MCF 10A (cell line): ENCODE results near the gene UBR4. TPM values are rescaled to one million over a fixed set of nuclear protein-coding genes. Genes with fewer than 3 reads are reported as not detected.

Experiments
- BruUV-seq: library from RNA; stranded (reverse); fragments of 400-500 nt; replicated peaks from 2 replicates; lab custom pipeline; 2021; lab: Mats Ljungman, UMichigan
- CTCF ChIA-PET: fragments of 300-600 bp; sonication (Branson Sonifier 250); formaldehyde crosslinking; extraction: SDS; loops from one replicate; lab custom pipeline; 2021; ENCODE audit warnings: antibody characterized with exemption, inconsistent platforms; lab: Yijun Ruan, JAX
- POLR2A ChIA-PET: fragments of 300-600, 350-650 bp; sonication (Branson Sonifier 250); formaldehyde crosslinking; extraction: SDS; loops from one replicate; lab custom pipeline; 2020; ENCODE audit warnings: antibody characterized with exemption, inconsistent platforms; lab: Yijun Ruan, JAX
- DNase-seq: peaks from one replicate; pipeline ENCODE4 v3.0.0-alpha.2; 2018; ENCODE audit not compliant: unreplicated experiment
- H3K27ac Mint-ChIP-seq: one replicate; pipeline ENCODE4 v1.8.0; 2022; ENCODE audit warnings: mild to moderate bottlenecking, low read depth, mixed read lengths; ENCODE audit not compliant: unreplicated experiment
- H3K27me3 Mint-ChIP-seq: one replicate; pipeline ENCODE4 v1.8.0; 2022; ENCODE audit warnings: mixed read lengths; ENCODE audit not compliant: insufficient read depth, unreplicated experiment
- H3K36me3 Mint-ChIP-seq: one replicate; pipeline ENCODE4 v1.8.0; 2022; ENCODE audit warnings: mild to moderate bottlenecking, moderate library complexity, mixed read lengths; ENCODE audit not compliant: insufficient read depth, unreplicated experiment
- H3K4me1 Mint-ChIP-seq: one replicate; pipeline ENCODE4 v1.8.0; 2022; ENCODE audit warnings: mixed read lengths; ENCODE audit not compliant: insufficient read depth, unreplicated experiment
- H3K4me3 Mint-ChIP-seq: one replicate; pipeline ENCODE4 v1.8.0; 2022; ENCODE audit warnings: mild to moderate bottlenecking, moderate library complexity, mixed read lengths; ENCODE audit not compliant: unreplicated experiment
- H3K9me3 Mint-ChIP-seq: one replicate; pipeline ENCODE4 v1.8.0; 2022; ENCODE audit warnings: mixed read lengths; ENCODE audit not compliant: unreplicated experiment
- intact Hi-C: fragments of 100-400 bp; cut with micrococcal nuclease; formaldehyde crosslinking; loops from 2 replicates; pipeline ENCODE4 v1.14.1; 2022
- total RNA-seq: library from RNA; stranded (reverse); gene quantifications from 2 replicates; pipeline ENCODE4 v1.2.3, GENCODE V29; 2022
- TF ChIP-seq, protein P1 (sequence below): fragments of 200-600 bp; IDR thresholded peaks from one replicate; pipeline ENCODE4 v1.8.0; 2022; ENCODE audit warnings: antibody characterized with exemption, mild to moderate bottlenecking; ENCODE audit not compliant: unreplicated experiment

The UBR4 gene
- total RNA-seq, 1 experiment from 2014 or later, result 154 TPM

DNA sequence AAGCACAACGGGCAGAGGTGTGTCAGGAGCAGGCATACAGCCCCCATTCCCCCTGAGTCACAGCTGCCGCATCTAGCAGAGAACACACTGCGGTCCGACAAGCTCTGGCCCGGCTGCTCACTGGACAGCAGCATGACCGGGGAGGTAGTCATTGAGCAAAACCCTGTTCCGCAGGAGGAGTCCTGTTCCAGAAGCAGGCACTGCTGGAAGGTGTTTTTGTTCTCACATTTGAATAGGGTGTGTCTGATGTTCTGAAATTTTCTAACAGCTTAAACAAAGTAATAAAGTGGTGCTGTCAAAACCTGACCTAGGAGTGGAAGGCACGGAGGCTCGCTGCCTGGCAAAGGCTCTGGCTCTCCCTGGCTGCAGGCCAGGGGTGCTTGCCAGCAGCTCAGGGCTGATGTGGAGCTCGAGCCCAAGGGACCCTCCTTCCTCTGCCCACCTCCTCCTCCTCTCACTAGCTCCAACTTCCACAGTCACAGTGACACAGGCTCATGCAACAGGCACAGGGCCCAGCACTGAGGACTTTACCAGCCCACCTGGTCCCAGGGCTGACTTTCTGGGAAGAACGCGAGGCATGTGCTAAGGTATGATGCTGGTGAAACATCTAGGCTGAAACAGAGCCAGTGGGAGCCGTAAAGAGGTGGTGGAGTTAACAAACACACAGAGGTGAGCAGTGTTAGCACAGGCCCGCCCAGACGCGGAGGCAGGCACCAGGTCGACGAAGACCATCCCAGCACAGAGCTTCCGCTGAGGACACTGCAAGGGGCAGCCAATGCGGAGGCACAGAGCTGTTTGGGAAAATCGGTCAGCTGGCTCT lies 135.0 kb downstream of the UBR4 start:
- Mint-ChIP-seq H3K4me3 (peak overlapping the region; percentile 11), H3K27ac (peak overlapping the region; percentile 90), H3K36me3 (peaks cover 72% of the 10 kb centered on the region), H3K4me1 (peaks cover 21% of the 10 kb centered on the region), H3K9me3 (no peaks in the 10 kb centered on the region), H3K27me3 (no peaks in the 10 kb centered on the region)
- BruUV-seq, result no TSS peak
- POLR2A ChIA-PET, result interaction anchor here (0.6 to 5.3 kb wide), 27 partner anchors 9 to 407 kb away, joined by 3 to 74 read pairs (median 5); partner anchors contain the start of genes ALDH4A1 and IFFO2
- intact Hi-C loops, result loop anchor here (2.0 kb wide), 2 partner anchors 120 to 162 kb away; no protein-coding TSS in a partner anchor
- TF ChIP-seq, protein P1, sequence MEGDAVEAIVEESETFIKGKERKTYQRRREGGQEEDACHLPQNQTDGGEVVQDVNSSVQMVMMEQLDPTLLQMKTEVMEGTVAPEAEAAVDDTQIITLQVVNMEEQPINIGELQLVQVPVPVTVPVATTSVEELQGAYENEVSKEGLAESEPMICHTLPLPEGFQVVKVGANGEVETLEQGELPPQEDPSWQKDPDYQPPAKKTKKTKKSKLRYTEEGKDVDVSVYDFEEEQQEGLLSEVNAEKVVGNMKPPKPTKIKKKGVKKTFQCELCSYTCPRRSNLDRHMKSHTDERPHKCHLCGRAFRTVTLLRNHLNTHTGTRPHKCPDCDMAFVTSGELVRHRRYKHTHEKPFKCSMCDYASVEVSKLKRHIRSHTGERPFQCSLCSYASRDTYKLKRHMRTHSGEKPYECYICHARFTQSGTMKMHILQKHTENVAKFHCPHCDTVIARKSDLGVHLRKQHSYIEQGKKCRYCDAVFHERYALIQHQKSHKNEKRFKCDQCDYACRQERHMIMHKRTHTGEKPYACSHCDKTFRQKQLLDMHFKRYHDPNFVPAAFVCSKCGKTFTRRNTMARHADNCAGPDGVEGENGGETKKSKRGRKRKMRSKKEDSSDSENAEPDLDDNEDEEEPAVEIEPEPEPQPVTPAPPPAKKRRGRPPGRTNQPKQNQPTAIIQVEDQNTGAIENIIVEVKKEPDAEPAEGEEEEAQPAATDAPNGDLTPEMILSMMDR, result no peak
- DNase-seq, result peak; percentile 91
- CTCF ChIA-PET, result interaction anchor here (0.6 to 3.7 kb wide), 20 partner anchors 8 to 205 kb away, joined by 3 to 24 read pairs (median 6); no protein-coding TSS in a partner anchor

DNA sequence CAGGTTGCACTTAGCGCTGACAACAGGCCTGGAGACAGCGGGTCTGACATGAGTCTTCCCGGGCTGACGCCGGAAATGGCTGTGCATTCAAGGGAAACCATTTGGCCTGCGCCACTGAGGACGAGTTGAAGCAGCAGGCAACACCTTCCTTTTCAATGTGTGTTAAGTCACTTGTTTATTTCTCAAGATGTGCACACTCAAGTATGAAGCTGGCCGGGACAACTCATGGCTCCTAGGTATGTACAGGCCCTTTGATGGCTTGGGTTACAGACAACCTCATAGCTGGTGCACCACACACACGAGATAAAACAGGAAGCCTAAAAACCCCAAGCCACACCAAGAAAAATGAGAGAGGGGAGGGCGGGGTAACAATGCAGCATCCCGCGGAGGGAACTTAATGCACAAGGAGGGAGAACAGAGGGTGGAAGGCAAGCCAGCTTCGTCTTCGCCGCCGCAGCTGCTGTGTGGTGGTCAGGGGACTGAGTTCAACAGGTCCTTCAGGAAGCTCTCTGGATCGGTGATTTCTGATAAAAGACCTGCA lies 135.6 kb downstream of the UBR4 start:
- Mint-ChIP-seq H3K4me3 (peak overlapping the region; percentile 11), H3K27ac (peak overlapping the region; percentile 90), H3K27me3 (no peaks in the 10 kb centered on the region), H3K9me3 (no peaks in the 10 kb centered on the region), H3K36me3 (peaks cover 67% of the 10 kb centered on the region), H3K4me1 (peaks cover 21% of the 10 kb centered on the region)
- TF ChIP-seq, protein P1, result no peak
- intact Hi-C loops, result loop anchor here (2.0 kb wide), 2 partner anchors 120 to 162 kb away; no protein-coding TSS in a partner anchor
- DNase-seq, result peak; percentile 26
- CTCF ChIA-PET, result interaction anchor here (0.6 to 3.7 kb wide), 18 partner anchors 8 to 204 kb away, joined by 3 to 24 read pairs (median 6); no protein-coding TSS in a partner anchor
- POLR2A ChIA-PET, result interaction anchor here (0.6 to 5.3 kb wide), 25 partner anchors 9 to 406 kb away, joined by 3 to 74 read pairs (median 5); partner anchors contain the start of genes ALDH4A1 and IFFO2
- no TSS peak for BruUV-seq

DNA sequence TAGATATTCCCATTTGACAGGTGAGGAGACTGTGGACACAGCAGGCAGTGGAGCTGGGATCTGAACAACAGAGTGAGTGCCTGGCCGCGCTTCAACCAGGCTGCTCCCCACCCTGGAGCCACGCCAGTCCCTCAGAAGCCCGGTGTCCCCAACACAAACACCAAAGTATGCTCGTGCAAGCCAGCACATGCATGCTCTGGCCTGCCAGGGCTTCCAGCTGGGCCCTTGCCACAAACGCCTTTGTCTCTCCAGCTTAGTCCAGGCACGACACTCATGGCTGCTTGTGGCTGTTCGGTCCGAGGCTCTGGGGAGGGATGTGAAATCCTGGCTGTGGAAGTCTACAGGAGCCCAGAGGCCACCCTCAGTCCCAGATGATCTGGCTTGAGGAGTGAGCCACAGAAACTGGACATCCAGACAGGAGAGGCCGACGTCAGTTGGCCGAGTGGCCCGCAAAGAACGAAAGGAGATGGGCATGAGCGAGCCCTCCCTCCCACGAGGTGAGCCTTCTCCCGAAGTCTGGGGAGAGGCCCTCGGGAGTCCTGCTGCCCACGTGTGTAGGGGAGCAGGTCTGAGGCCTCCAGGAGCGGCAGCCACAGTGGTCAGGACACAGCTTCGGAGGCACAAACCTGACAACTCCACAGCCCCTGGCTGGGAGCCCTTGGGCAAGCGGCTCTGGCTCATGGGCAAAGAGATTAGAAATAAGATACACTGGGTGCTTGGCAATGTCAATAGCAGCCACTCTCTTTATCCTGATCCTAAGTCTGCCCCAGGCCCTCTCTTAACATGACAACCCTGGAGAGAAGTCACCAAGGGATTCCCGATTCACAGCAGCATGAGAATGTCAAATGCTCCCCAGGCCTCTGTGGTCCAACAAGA lies 136.5 kb downstream of the UBR4 start:
- H3K27ac Mint-ChIP-seq, result peak overlapping the region; percentile 80
- peaks cover 62% of the 10 kb centered on the region for H3K36me3 Mint-ChIP-seq
- H3K4me3 Mint-ChIP-seq, result peak overlapping the region; percentile 47
- TF ChIP-seq, protein P1, result no peak
- peaks cover 21% of the 10 kb centered on the region for H3K4me1 Mint-ChIP-seq
- no peaks in the 10 kb centered on the region for H3K27me3 Mint-ChIP-seq
- POLR2A ChIA-PET, result interaction anchor here (0.6 to 5.3 kb wide), 22 partner anchors 8 to 416 kb away, joined by 3 to 74 read pairs (median 6); partner anchors contain the start of genes ALDH4A1 and IFFO2
- BruUV-seq, result no TSS peak
- peak; percentile 84 for DNase-seq
- intact Hi-C loops, result loop anchor here (2.0 kb wide), 2 partner anchors 119 to 161 kb away; no protein-coding TSS in a partner anchor
- CTCF ChIA-PET, result interaction anchor here (0.6 to 3.7 kb wide), 12 partner anchors 10 to 188 kb away, joined by 3 to 24 read pairs (median 5); no protein-coding TSS in a partner anchor
- no peaks in the 10 kb centered on the region for H3K9me3 Mint-ChIP-seq
